IgD-negative memory B cell (primary cell): ENCODE results near the gene TMEM178B. TPM values are rescaled to one million over a fixed set of nuclear protein-coding genes. Genes with fewer than 3 reads are reported as not detected.
"Not testable (repeated sequence)": the region's sequence is repeated elsewhere in the genome, so short reads cannot be mapped to it uniquely, and the experiment has no call there.

Experiments
- H3K27ac Mint-ChIP-seq, 3 donors: one replicate each; pipeline ENCODE4 v1.8.0; 2020 to 2022; ENCODE audit warnings: mild to moderate bottlenecking in 3 of 3, mixed read lengths in 3 of 3, moderate library complexity in 1 of 3
- H3K27me3 Mint-ChIP-seq: one replicate; pipeline ENCODE4 v1.8.0; 2021; ENCODE audit warnings: mixed read lengths
- H3K36me3 Mint-ChIP-seq: one replicate; pipeline ENCODE4 v1.8.0; 2020; ENCODE audit warnings: mild to moderate bottlenecking, mixed read lengths
- H3K4me1 Mint-ChIP-seq, 3 donors: one replicate each; pipeline ENCODE4 v1.8.0; 2020 to 2022; ENCODE audit warnings: mixed read lengths in 3 of 3, mild to moderate bottlenecking in 1 of 3
- H3K4me3 Mint-ChIP-seq, 4 donors: one replicate each; pipeline ENCODE4 v1.8.0; 2020 to 2022; ENCODE audit warnings: mild to moderate bottlenecking in 4 of 4, mixed read lengths in 4 of 4, moderate library complexity in 3 of 4
- H3K9me3 Mint-ChIP-seq, 3 donors: one replicate each; pipeline ENCODE4 v1.8.0; 2020 to 2021; ENCODE audit warnings: mixed read lengths in 3 of 3, mild to moderate bottlenecking in 1 of 3
- polyA plus RNA-seq: library from polyadenylated mRNA; unstranded; fragments of 300-500 nt; fragmentation: Illumina TruSeq; gene quantifications from one replicate; pipeline ENCODE4 v1.2.3, GENCODE V29; 2021

TMEM178B gene
- polyA plus RNA-seq, 1 donor from 2014 or later = not detected

DNA sequence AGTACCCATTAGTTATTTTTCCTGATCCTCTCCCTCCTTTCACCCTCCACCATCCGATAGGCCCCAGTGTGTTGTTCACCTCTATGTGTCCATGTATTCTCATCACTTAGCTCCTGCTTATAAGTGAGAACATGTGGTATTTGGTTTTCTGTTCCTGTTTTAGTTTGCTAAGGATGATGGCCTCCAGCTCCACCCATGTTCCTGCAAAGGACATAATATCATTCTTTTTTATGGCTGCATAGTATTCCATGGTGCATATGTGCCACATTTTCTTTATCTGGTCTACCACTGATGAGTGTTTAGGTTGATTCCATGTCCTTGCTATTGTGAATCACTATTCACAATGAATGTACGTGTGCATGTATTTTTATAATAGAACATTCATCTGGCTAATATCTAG, 95.3 kb downstream of the TMEM178B start:
- H3K4me3 Mint-ChIP-seq, H3K9me3 Mint-ChIP-seq, H3K27ac Mint-ChIP-seq, H3K27me3 Mint-ChIP-seq, H3K4me1 Mint-ChIP-seq, H3K36me3 Mint-ChIP-seq: not testable (repeated sequence)

GRCh38 chr7:141175728-141176127, 101.9 kb downstream of the TMEM178B start:
- H3K27ac Mint-ChIP-seq, H3K27me3 Mint-ChIP-seq, H3K36me3 Mint-ChIP-seq, H3K9me3 Mint-ChIP-seq, H3K4me3 Mint-ChIP-seq: not testable (repeated sequence)
- peaks cover 0 to 17% (median 11%) of the 10 kb centered on the region in 3 donors for H3K4me1 Mint-ChIP-seq

- not testable (repeated sequence) for H3K27me3 Mint-ChIP-seq, H3K36me3 Mint-ChIP-seq, H3K9me3 Mint-ChIP-seq
- Mint-ChIP-seq H3K27ac (peak overlapping the region in 2 of 3 donors; percentile 11 to 49), H3K4me1 (peaks cover 0 to 17% (median 11%) of the 10 kb centered on the region in 3 donors), H3K4me3 (peak overlapping the region in 3 of 4 donors; percentile 0 to 43 (median 2))
Measured at GRCh38 chr7:141177120-141177519, 103.3 kb downstream of the TMEM178B start.

DNA sequence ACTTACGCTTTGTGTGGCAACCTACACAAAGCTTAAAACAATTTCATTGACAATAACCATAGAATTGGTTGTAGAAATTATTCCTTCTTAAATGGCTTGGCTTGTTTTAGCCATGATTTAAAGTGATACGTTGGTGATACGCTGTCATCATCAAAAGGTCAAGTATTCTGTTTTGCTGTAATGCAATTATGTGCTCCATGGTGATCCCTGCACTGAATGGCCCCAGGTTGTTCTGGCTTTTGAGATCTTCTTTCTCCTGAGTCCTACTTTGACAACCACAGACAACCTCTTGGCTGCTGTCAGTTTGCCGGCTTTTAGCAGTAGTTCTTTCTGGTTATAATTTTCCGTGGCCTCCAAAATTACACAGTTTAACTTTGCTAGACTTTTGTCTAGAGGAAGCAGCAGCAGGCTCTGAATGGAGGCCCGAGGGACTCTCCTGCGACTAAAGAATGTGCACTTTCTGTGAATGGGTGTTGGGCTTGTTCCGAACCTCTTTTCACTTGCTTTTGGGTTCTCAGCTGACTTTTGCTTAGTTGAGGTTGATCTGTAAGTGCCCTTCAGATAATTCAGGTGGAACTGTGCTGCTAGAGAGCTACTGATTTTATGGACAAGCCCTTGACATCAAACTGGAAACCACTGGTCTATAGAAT, 104.7 kb downstream of the TMEM178B start:
- Mint-ChIP-seq H3K36me3 (no peaks in the 10 kb centered on the region), H3K27me3 (peaks cover 2% of the 10 kb centered on the region), H3K4me3 (no peak overlapping the region), H3K27ac (no peak overlapping the region), H3K9me3 (peaks cover 0 to 2% (median under 1%) of the 10 kb centered on the region in 3 donors), H3K4me1 (peaks cover 0 to 17% (median 11%) of the 10 kb centered on the region in 3 donors)

- Mint-ChIP-seq H3K36me3 (no peaks in the 10 kb centered on the region), H3K4me1 (peaks cover 0 to 11% (median 7%) of the 10 kb centered on the region in 3 donors), H3K4me3 (no peak overlapping the region), H3K27me3 (no peaks in the 10 kb centered on the region), H3K9me3 (peaks cover 0 to 4% (median 0%) of the 10 kb centered on the region in 3 donors), H3K27ac (no peak overlapping the region)
Measured at GRCh38 chr7:141181812-141182211, 107.9 kb downstream of the TMEM178B start.

DNA sequence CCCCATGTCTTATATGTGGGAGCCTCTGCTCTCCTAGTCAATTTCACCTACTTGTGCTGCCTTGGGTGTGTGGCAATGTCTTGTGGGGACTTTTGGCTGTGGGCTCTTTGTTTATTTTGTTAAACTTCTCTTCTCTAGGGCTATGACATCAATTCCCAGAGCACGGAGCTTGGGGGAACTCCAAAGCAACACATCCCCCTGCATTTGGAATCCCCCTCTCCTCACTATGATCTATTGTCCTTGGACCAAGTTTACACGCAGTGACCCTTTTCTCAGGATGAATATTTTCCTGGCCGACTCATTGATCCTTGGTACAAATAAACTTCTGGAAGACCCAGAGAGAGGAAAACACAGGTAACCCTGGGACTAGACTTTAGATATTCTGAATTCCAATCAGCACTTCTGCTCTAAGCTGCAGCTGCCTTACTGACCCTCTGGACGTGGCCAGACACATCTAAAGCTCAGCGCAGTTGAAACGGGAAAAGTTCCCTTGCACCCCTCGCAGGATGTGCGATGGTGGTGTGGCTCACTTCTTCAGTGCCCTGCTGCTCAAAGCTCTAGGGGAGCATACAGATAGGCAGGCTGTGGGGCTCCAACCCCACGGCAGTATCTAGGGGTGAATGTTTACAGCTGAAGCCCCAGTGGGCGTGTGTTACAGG, 110.8 kb downstream of the TMEM178B start:
- Mint-ChIP-seq H3K27me3 (peaks cover 3% of the 10 kb centered on the region), H3K36me3 (no peaks in the 10 kb centered on the region), H3K27ac (no peak overlapping the region), H3K9me3 (peaks cover 0 to 7% (median 0%) of the 10 kb centered on the region in 3 donors), H3K4me3 (no peak overlapping the region), H3K4me1 (peaks cover 0 to 3% (median 0%) of the 10 kb centered on the region in 3 donors)

DNA sequence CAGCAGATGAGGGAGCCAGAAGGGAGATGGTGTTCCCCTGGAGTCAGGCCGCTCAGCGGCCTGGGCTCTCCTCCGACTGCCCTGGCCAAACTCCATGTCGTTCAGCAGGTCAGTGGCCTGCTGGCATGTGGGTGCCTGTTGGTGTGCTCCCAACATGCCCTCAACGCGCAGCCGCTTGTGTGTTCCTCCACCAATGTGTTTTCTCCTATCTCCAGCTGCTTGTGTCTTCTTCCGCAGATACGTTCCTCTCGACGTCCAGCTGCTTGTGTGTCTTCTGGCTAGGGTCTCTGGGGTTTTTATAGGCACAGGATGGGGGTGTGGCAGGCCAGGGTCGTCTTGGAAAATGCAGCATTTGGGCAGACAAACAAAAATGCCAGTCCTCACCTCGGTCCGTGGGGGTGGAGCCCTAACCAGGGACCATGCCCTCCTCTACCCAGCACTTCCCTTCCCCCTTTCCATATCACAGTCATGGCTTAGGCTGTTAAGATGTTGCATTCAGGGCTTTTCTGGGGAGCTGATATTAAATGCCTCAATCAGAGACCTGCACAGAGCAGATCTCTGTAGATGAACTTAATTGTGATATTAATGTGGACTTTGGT, 111.6 kb downstream of the TMEM178B start:
- peaks cover 0 to 3% (median 0%) of the 10 kb centered on the region in 3 donors for H3K4me1 Mint-ChIP-seq
- H3K27me3 Mint-ChIP-seq = peaks cover 3% of the 10 kb centered on the region
- H3K27ac Mint-ChIP-seq = no peak overlapping the region
- no peak overlapping the region for H3K4me3 Mint-ChIP-seq
- peaks cover 0 to 4% (median 0%) of the 10 kb centered on the region in 3 donors for H3K9me3 Mint-ChIP-seq
- no peaks in the 10 kb centered on the region for H3K36me3 Mint-ChIP-seq

DNA sequence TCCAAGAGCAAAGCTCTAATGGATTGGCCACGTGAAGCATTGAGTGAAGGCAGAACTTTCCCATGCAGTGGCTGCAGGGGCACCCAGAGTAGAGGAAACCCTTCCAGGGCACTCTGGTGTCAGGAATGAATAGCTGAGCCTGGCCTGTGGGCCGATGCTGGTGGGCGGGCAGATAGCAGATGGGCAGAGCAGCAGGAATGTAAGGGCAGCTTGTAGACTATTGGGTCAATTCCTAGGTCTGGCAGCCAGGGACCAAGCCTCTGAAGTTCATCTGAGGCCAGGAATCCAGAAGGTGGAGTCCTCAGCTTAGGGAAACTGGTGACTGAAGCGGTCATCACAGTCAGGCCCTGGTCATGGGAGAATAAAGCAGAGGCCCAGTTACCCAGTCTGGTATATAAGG, 115.4 kb downstream of the TMEM178B start:
- peaks cover 3% of the 10 kb centered on the region for H3K27me3 Mint-ChIP-seq
- H3K36me3 Mint-ChIP-seq = no peaks in the 10 kb centered on the region
- peaks cover 0 to 3% (median 0%) of the 10 kb centered on the region in 3 donors for H3K4me1 Mint-ChIP-seq
- peaks cover 0 to 4% (median 3%) of the 10 kb centered on the region in 3 donors for H3K9me3 Mint-ChIP-seq
- H3K4me3 Mint-ChIP-seq = no peak overlapping the region
- H3K27ac Mint-ChIP-seq = no peak overlapping the region

DNA sequence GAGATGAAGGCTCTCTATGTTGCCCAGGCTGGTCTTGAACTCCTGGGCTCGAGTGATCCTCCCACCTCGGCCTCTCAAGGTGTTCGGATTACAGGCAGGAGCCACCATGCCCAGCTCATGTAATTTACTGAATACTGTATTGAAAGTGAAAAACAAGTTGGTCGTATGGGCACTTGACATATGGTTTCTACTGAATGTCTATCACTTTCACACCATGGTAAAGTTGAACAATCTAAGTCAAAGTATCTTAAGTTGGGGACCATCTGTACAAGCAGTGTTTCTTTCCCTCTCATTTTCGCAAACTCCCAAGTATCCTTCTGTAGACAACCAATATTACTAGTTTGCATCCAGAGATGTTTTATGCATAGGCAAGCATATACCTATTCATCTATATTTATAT, 116.6 kb downstream of the TMEM178B start:
- H3K27me3 Mint-ChIP-seq = peaks cover 3% of the 10 kb centered on the region
- H3K36me3 Mint-ChIP-seq = no peaks in the 10 kb centered on the region

GRCh38 chr7:141191277-141191676, 117.4 kb downstream of the TMEM178B start:
- Mint-ChIP-seq H3K4me1 (peaks cover 6 to 10% (median 8%) of the 10 kb centered on the region in 3 donors), H3K9me3 (peaks cover 0 to 7% (median 5%) of the 10 kb centered on the region in 3 donors), H3K27me3 (peaks cover 3% of the 10 kb centered on the region), H3K36me3 (no peaks in the 10 kb centered on the region), H3K27ac (no peak overlapping the region), H3K4me3 (no peak overlapping the region)

More for the DNA sequence above, 116.6 kb downstream of the TMEM178B start:
- H3K9me3 Mint-ChIP-seq = peaks cover 0 to 7% (median 5%) of the 10 kb centered on the region in 3 donors
- H3K4me3 Mint-ChIP-seq = no peak overlapping the region
- H3K27ac Mint-ChIP-seq = no peak overlapping the region
- peaks cover 2 to 6% (median 3%) of the 10 kb centered on the region in 3 donors for H3K4me1 Mint-ChIP-seq

DNA sequence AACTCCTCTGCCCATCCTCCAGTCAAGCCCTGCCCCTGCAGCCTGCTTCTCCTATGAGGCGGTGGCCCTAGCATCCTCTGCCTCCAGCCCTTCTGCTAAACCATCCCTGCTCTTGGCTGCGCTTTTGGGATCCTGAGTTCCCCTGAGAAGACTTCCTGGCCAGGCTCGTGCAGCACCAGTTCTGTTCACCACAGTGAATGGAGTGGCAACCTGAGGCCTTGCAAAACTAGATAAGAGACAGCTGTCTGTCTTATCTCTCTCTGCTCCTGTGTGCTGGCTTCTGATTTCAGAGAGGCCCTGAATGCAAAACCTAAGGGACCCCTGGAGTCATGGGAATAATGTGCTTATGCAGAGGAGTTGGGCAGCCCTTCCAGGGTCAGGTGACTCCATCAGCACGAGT, 119.2 kb downstream of the TMEM178B start:
- peaks cover 3% of the 10 kb centered on the region for H3K27me3 Mint-ChIP-seq
- H3K27ac Mint-ChIP-seq = no peak overlapping the region
- H3K9me3 Mint-ChIP-seq = peaks cover 0 to 5% (median 4%) of the 10 kb centered on the region in 3 donors
- no peaks in the 10 kb centered on the region for H3K36me3 Mint-ChIP-seq
- no peak overlapping the region for H3K4me3 Mint-ChIP-seq
- peaks cover 8 to 15% (median 12%) of the 10 kb centered on the region in 3 donors for H3K4me1 Mint-ChIP-seq

GRCh38 chr7:141195722-141196121, 121.9 kb downstream of the TMEM178B start:
- H3K9me3 Mint-ChIP-seq, H3K36me3 Mint-ChIP-seq, H3K27me3 Mint-ChIP-seq: not testable (repeated sequence)
- peak overlapping the region in 2 of 4 donors; percentile 30 to 49 for H3K4me3 Mint-ChIP-seq
- H3K27ac Mint-ChIP-seq = peak overlapping the region in 1 of 3 donors; percentile 28
- peaks cover 8 to 15% (median 12%) of the 10 kb centered on the region in 3 donors for H3K4me1 Mint-ChIP-seq

DNA sequence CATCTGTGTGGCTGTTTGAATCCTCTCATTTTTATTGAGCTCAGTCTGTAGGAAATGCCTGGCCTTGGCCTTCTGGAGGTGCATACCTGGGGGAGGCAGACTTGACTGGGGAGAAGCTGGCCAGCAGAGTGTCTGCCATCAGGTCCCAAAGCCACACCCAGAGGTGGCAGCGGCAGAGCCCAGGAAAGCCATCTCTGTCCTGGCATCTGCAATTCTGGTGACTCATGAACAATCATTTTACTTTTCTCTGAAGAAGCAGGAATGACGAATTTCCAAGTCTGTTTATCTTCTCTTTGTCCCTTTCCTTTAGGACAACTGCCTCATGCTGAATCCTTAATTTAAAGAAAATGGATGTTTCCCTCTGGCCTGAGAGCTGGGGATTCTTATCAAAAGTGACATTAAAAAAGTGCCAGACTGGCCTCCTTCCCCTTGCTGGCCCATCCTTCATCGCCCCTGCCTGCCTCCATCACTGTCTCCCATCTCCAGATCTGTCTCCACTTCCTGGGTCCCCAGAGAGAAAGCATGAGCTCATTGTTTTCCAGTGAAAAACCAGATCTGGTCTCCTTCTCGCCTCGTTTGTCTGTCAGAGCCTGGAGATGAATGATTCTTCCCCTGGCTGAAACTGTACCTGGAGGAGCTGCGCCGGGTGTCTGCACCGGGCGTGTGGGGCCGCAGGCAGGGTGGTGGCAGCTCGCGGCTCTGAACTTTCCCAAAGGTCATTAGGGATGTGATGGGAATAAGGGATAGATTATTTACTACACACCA, 124.5 kb downstream of the TMEM178B start:
- H3K36me3 Mint-ChIP-seq = no peaks in the 10 kb centered on the region
- H3K4me1 Mint-ChIP-seq = peaks cover 8 to 15% (median 12%) of the 10 kb centered on the region in 3 donors
- H3K27ac Mint-ChIP-seq = peak overlapping the region in 1 of 3 donors; percentile 63
- H3K4me3 Mint-ChIP-seq = no peak overlapping the region
- H3K27me3 Mint-ChIP-seq = peaks cover under 1% of the 10 kb centered on the region
- peaks cover 0 to 5% (median 4%) of the 10 kb centered on the region in 3 donors for H3K9me3 Mint-ChIP-seq

- H3K27me3 Mint-ChIP-seq = peaks cover 1% of the 10 kb centered on the region
- H3K27ac Mint-ChIP-seq = no peak overlapping the region
- peaks cover 0 to under 1% (median 0%) of the 10 kb centered on the region in 3 donors for H3K9me3 Mint-ChIP-seq
- H3K36me3 Mint-ChIP-seq = no peaks in the 10 kb centered on the region
- peaks cover 6 to 11% (median 9%) of the 10 kb centered on the region in 3 donors for H3K4me1 Mint-ChIP-seq
- H3K4me3 Mint-ChIP-seq = no peak overlapping the region
Measured at GRCh38 chr7:141200191-141201108, 126.6 kb downstream of the TMEM178B start.
